GM19351 (cell line): Measurements from ENCODE around the gene SLC25A52.
A peak's percentile ranks its signal among the peaks of the same experiment; 100 is the strongest.
"Not testable (repeated sequence)": the region's sequence is repeated elsewhere in the genome, so short reads cannot be mapped to it uniquely, and the experiment has no call there.

Source experiments
- ATAC-seq: cut with Tn5 transposase; IDR thresholded peaks from one replicate; pipeline ENCODE4 v1.9.1; 2021; ENCODE audit warnings: mild to moderate bottlenecking, moderate library complexity; ENCODE audit not compliant: unreplicated experiment

The SLC25A52 gene

DNA sequence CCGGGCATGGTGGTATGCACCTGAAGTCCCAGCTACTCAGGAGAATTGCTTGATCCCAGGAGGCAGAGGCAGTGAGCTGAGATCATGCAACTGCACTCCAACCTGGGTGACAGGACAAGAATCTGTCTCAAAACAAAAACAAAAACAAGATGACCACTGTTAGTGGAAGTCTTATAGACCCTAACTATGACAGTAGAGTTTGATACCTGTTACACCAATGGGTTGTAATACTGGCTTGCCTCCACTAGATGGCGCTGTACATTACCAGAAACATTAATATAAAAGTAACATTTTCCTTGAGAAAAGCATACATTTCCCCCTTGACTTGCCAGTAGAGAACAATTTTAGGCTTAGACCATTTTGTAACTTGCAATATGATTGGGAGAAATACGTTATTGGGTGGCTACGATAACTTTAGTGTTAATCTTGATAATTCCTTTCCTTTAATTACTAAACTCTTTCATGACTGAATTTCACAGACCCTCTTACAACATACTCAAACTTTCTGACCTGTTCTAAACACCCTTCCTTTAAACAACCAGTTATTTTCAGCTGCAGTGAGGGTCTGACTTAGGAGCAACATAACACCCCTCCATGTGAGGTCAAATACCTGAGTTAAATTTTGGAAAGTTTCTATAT is 19.5 kb downstream of the SLC25A52 start:
- ATAC-seq, result no peak

DNA sequence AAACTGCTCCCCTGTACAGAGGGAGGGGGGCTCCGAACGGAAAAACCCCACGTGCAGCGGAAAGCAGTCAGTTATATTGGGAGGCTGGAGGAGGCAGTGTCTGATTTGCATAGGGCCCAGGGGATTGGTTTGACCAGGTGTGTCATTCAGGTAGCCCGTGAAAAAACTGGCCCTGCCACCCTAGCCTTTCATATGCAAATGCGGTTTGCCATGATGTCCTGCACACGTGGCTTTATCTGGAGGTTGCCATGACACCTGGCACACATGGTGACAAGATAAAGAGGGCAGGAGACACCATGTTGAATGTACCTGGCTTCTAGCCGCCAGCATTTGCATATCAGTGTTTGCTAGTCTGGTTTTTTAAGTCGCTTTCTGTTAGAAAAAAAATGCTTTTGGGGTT is 20.5 kb downstream of the SLC25A52 start:
- ATAC-seq, result no peak

DNA sequence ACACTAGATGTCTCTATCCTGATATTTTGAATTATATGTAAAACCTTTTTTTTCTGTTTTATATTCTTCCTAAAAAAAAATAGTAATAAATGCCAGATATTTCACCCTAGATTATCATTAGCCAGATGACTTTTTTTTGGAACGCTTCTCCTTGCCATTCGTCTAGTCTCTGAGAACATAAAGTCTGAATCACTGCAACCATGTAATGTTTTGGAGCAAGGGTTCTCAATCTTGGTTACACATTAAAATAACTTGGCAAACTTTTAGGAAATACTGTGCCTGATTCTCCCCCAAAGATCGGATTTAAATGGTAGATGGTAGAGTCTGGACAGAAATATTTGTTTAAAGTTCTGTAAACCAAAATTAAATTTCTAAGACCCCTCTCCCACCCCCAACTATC is 21.0 kb downstream of the SLC25A52 start:
- ATAC-seq, result no peak

DNA sequence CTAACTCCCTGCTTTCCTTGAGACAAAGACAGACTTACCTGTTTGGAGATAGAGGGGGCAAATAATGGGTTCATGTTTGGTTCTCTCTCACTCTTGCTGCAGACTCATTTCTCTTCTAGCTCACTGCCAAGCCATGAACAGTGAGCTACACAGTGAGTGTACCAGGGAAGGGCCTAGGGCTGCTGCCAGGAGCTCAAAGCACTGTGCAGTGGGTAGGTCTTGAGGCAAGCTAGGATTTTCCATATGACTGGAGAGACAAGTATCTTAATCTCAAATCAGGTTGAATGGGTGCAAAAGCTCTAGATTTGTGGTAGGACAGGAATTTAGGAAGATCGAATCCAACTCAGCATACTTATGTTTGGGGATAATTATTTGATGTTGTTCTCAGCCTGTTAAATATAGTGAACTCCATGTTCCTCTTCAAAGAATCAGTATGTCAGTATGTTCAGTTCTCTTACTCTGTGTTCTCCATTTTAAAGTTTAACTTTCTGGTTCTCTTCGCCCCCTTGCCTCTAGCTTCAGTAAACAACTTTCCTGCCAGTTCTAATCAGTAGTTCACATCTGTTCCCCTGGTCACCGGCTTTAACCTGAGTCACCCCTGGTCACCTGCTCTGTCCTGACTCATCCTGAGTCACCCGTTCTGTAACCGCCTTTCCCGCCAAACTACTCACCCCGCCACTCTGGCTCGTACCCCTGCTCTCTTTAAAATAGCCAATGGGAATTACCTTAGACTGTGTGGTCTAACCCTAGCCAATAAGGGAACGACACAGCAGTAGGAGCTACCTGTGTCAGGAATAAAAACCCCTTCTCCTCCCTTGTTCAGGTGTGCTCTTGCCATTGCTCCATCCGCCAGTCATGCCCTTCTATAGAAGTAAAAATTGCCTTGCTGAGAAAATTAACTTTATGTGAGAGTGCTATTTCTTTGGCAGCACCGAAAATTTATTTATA is 21.9 kb downstream of the SLC25A52 start:
- ATAC-seq, result no peak

DNA sequence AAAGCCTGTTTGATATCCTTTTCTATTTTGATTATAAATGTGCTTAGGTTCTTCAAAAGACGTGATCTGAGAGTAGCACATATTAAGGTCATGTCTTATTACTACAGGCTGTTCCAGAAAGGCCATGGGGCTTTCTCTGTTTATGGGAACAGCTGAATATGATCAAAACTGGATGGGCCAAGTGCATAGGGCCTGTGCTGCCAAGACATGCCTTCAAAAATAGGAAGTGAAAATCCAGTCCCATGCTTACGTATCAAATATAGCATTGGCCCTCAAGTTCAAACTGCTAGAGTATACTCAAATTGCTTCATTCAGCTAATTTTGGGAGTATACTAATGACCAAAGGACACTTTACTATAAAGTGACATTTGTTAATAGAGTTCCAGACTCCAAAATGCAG is 24.1 kb downstream of the SLC25A52 start:
- ATAC-seq, result peak; percentile 88

DNA sequence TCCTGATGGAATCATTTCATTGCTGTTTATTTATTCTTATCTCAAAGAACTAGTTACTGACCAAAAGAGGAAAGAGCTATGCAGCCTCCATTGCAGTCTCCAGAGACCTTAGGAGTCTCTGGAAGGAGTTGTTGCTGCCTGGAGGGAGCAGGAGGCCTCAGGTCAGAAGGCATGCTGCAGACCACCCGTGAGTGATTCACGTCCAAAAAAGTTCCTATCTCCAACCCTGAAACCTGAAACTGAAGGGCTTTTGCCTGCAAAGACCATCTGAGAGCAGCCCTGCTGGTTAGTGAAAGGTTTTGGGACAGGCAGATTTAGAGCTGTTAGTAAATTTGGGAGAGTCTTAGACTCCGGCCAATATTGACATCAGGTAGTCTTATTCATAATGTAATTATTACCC is 29.1 kb downstream of the SLC25A52 start:
- no peak for ATAC-seq

DNA sequence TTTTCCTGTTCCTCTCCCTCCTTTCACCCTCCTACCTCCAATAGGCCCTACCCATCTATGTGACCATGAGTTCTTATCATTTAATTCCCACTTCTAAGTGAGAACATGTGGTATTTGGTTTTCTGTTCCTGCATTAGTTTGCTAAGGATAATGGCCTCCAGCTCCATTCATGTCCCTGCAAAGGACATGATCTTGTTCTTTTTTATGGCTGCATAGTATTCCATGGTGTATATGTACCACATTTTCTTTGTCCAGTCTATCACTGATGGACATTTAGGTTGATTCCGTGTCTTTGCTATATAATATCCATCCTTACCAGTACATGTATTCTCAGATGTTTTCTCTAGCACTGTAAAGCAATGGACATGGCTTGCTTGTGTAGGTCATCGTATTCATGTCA is 31.5 kb downstream of the SLC25A52 start:
- not testable (repeated sequence) for ATAC-seq

DNA sequence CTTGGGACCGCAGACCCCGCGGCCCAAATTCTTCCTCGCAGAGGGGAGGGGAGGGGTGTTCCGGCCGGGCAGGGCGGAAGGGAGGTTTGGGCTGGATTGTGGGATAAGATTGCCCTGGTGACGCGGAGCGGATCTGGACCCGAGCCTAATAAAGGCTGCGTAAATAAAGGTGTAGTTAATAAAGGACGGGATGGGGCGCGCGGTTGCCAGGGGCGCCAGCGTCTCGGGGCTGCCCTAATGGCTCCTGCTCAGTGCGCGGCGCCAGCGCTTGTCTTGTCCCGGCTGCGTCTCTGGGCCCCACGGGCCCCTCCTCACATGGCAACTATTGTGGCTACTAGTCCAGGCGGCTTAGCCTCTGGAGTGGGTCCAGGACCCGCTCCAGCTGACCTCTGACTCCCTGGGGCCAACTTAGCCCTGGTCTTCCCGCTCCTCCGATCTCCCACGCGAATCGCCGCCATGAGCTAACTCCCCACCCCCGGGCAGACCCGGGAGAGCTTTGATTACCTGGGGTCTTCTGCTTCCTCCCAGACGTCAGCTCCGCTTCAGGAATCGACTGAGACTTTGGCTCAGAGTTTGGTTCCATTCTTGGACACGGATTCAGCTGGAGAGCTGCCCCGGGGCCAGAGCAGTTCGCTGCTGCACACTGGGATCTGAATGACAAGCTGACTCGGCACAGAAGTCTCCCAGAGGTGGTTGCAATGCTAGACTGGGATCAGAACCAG is 36.5 kb downstream of the SLC25A52 start:
- peak; percentile 38 for ATAC-seq

DNA sequence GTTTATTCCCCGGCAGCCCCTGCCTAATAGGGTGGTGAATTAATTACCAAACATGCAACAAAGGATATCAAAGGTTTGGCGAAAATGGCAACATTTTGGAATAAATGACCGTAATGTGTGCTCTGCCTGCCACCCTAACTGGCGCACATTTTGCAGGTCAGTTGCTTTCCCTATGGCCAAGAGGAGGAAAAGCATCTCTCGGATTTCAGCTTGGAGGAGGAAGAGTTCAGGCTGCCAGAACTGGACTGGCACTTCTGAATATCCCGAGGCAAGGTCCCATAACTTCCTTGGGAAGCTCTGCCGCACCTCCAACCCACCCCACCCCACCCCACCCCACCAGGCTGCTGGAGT is 37.1 kb downstream of the SLC25A52 start:
- no peak for ATAC-seq

DNA sequence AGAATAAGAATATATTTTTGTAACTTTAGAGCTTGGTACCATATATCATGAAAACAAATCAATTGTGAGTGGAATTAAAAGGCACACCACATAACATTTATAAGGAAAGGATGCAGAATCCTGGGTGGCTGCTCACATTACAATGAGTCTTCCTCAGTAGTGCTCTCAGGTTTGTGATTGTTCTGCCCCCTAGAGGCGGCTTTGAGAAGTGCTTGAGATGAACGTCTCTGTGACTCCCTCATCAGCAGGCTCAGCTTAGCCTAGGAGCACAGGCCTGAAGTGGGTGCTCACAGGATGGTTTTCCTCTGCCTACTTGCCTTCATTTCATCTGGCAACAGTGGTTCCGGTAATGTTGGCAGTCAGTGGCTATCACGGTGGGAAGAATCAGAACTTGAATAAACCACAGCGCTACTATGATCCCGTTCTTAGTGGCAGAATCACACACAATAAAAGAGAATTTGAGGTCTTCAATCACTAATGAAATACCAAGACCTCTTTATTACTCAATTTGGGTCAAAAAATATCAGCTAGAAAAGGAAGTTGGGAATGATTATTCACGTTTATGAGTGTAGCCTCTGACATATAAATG is 38.2 kb downstream of the SLC25A52 start:
- ATAC-seq, result peak; percentile 99

DNA sequence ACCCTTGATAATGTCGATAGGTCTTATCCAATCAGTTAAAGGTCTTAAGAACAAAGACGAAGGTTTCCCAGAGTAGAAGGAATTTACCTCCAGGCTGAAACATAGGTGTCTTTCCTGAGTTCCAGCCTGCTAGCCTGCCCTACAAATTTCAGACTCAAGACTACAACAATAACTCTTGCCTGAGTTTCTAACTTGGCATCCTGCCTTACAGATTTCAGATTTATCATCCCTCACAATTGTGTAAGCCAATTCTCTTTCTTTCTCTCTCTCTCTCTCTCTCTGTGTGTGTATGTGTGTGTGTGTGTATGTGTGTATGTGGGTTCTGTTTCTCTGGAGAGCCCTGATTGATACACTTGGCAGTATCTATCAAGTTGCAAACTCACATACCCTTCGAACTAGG is 39.1 kb downstream of the SLC25A52 start:
- ATAC-seq, result no peak

DNA sequence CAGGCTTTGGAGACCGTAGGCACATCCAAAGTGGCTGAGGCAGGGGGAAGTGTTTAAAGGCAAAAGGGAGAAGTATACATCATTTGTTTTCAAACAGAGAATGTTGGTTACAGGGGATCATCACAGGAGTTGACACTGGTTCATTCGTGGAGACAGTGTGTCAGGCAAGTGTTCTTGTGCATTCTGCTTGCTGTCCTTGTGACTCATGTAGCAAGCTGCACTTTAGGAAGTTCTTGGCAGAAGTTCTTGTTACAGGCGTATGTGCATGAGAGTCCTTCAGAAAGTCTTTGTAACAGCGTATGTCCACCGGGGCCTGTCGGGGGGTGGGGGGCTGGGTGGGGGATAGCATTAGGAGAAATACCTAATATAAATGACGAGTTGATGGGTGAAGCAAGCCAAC is 39.8 kb downstream of the SLC25A52 start:
- no peak for ATAC-seq

DNA sequence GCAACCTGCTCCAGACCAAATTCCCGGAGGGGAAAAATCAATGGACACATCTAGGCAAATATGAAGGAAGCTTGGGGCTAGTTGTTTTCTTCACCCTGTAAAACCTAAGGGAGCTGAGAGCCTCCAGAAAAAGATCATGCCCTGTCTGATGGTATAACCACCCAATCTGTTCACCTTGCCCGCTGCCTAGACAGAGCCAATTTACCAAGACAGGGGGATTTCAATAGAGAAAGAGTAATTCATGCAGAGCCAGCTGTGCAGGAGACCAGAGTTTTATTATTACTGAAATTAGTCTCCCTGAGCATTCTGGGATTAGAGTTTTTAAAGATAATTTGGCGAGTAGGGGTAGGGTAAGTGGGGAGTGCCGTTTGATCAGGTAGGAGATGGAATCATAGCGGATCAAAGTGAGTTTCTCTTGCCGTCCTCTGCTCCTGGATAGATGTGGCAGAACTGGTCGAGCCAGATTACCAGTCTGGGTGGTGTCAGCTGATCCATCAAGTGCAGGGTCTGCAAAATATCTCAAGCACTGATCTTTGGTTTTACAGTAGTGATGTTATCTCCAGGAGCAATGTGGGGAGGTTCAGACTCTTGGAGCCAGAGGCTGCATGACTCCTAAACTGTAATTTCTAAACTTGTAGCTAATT is 41.2 kb downstream of the SLC25A52 start:
- ATAC-seq, result no peak

DNA sequence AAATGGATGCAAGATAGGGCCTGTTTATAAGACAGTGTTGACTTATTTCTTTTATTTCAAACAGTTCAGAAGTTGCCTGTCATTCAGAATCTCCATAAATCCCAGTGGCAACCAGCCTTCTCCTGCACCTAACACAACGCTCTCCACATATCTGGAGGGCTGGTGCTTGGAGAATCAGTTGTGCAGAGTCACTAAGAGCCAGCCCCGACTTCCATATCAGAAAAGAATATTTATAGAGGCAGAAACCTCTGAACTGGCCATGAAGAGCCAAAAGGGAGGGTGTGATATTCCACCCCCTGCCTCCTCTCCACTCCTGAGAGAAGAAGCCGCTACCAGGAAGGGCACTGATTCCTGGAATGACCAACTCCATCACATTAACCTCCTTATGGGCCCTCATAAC is 42.3 kb downstream of the SLC25A52 start:
- ATAC-seq, result no peak

DNA sequence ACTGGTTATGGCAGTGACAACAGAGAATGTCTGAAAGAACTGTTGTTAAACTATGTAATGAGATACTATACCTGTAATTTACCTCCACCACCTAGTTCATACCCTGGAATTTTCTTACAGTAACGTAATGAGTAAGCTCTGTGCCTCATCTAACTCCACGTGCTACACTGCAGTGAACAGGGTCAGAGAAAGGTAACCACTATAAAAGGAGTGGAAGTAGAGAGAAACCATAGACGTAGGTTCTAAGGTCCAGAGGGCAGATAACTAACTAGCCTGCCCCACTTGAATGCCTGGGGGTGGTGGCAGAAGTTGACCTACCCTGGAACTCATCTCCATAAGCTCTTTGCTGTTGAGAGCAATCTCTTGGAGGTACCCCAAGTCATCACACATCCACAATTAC is 44.3 kb downstream of the SLC25A52 start:
- no peak for ATAC-seq

DNA sequence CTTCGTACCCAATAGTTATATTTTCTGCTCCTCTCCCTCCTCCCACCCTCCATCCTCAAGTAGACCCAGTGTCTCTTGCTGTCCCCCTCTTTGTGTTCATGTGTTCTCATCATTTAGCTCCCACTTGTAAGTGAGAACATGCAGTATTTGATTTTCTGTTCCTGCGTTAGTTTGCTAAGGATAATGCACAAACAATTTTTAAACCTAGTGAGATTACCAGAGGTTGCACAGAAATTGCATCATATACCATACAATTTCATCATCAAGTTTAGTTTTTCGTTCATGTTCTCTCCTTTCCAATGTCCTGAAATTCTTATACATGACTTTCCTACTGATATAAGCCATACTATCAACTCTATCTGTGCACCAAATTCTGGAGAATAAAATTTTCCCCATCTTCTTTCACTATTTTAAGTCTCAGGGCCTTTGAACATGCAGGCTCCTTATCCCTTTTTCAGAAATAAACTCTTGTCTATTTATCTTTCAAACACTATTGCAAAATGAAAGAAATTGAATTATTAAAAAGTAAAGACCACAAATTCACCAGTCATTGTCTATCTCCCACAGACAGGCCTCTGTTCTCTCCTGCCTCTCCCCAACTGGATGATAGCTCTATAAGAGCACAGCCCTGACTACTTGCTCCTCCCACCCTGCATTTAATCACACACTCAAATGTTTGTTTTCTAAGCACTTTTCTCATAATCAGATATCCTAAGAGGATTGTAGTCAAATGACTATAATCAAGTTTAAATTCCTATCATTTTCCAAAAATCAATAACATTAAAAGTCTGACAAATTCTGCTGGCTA is 49.1 kb downstream of the SLC25A52 start:
- no peak for ATAC-seq

DNA sequence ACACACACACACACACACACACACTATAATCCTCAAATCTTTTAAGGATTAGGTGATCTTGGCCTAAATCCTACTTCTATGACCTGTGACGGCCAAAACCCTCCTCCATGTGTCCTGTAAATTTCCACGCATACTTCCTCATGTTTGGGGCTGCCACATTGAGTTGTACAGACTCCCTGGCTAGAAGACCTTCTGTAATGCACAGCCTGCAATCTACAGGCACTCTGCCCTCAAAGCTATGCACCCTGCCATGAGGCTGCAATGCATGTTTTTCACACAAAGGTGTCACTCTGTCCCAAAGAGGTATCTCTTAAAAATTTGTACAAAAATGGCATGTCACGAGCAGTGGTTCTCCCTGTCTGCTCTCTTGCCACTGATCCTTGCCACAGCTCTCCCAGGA is 49.9 kb downstream of the SLC25A52 start:
- peak; percentile 89 for ATAC-seq
